Pons (tissue), 1 donor: ENCODE results near the gene AP2A1.
A peak's percentile ranks its signal among the peaks of the same experiment; 100 is the strongest.
"Not testable (repeated sequence)": the region's sequence is repeated elsewhere in the genome, so short reads cannot be mapped to it uniquely, and the experiment has no call there.

Experiments
- DNase-seq: peaks from one replicate; pipeline ENCODE4 v3.0.0-alpha.2; 2016; ENCODE audit warnings: low spot score

AP2A1 gene

DNA sequence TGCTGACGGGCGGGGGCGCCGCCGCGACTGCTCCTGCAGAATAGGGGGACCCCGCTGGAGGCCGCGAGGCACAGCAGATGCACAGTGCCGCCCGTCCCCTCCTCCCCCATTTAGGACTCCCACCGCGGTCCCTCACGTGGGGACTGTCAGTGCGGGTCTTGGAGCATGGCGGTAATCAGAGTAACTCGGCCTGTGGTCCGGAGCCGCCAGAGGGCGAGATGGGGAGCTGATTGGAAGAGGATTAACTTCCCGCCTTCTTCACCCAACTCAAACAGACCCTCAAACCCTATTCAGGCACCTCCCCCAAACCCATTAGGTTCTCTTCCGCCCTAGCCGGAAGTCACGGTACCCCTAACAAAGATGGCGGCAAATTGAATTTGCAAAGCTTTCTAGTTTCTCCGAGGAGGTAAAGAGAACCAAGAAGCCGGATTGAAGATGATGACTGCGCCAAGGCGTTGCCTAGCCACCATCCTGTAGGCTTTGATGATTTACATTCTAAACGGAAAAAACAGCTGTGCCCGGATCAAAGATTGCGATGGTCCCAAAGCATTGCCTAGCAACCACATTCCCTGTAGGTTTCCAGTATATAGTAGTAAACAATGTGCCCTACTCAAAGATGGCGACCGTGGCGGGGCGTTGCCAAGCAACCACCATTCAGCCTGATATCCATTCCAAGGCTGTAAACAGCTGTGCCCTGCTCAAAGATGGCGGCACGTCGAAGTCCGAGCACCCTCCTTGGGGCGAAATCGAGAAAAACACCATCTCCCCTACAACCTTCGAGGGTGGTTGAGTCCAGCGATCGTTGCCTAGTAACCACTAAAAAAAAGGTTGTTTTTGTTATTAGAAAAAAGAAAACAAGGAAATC is 46.4 kb downstream of the AP2A1 start, which contains the start of gene FUZ:
Gene FUZ (minus strand): TSS at position 296 of the 865 bp plus-strand sequence. CDS start 186 bp downstream, at position 110.
- DNase-seq: peak; percentile 99

DNA sequence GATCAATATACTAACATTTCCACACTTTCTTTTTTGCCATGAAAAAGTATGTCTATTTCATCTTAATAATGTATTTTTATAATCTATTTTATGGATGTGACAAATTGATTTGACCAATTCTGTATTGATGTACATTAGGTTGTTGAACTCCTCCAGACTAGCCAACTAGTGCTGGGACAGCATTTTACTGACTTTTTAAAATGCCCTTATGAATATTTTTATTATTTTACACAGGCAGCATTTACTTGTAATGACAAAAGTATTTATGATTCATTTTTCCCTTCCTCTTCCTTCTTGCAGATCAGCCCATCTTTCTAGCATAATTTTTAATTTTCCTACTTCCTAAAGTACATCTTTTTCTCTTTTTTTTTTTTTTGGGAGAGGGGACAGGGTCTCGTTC is 47.2 kb downstream of the AP2A1 start:
- DNase-seq: peak; percentile 35

DNA sequence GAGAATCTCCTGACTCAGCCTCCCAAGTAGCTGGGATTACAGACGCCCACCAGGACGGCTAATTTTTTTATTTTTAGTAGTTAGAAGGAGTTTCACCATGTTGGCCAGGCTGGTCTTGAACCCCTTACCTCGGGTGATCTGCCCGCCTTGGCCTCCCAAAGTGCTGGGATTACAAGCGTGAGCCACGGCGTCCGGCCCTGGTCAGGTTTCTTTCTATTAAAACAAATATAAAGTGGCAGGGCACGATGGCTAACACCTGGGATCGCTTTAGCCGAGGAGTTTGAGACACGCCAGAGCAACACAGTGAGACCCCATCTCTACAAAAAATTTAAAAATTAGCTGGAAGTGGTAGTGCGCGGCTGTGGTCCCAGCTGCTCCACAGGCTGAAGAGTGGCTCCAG is 49.8 kb downstream of the AP2A1 start:
- no peak for DNase-seq

DNA sequence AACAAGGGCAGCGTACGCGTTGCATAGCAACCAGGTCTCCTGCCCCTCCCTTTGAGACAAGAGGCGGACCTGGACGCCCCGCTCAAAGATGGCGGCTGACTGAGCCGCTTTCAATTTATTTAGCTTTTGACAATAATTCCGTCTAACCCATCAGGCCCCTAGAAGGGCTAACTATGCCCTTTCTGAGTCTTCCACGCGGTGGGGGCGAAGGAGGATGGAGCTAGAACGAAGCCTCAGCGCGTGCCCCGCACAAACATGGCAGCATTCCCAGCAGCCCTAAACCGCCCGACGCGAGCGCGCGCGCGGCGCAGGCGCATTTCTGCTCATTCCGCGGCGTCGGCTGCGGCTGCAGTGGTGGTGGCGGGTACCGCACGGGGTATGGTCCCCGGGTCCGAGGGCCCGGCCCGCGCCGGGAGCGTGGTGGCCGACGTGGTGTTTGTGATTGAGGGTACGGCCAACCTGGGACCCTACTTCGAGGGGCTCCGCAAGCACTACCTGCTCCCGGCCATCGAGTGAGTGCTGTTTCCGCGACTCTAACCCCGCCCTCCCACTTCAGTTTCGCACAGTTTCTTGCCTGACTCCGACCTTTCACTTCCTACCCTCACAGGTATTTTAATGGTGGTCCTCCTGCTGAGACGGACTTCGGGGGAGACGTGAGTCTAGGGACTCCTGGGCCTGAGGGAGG is 51.3 kb downstream of the AP2A1 start, which contains the start of gene MED25:
Gene MED25 (plus strand): TSS at position 326 of the 685 bp plus-strand sequence. CDS start 53 bp downstream, at position 379.
- peak; percentile 92 for DNase-seq

DNA sequence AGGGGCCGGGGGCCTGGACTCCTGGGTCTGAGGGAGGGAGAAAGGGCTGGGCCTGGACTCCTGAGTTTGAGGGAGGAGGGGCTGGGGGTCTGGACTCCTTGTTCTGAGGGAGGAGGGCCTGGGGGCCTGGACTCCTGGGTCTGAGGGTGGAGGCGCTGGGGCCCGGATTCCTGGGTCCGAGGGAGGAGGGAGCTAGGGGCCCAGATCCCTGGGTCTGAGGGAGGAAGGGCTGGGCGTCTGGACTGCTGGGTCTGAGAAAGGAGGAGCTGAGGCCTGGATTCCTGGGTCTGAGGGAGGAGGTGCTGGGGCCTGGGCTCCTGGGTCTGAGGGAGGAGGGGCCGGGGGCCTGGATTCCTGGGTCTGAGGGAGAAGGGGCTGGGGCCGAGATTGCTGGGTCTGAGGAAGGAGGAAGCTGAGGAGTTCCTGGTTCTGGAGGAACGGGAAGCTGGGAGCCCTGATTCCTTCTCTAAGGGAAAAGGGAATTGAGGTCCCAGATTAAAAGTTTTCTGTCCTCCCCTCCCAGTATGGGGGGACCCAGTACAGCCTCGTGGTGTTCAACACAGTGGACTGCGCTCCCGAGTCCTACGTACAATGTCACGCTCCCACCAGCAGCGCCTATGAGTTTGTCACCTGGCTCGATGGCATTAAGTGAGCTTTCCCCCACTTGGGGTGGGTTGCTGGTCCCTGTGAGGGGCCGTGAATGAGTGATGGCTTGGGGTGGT is 52.0 kb downstream of the AP2A1 start:
- DNase-seq: no peak

DNA sequence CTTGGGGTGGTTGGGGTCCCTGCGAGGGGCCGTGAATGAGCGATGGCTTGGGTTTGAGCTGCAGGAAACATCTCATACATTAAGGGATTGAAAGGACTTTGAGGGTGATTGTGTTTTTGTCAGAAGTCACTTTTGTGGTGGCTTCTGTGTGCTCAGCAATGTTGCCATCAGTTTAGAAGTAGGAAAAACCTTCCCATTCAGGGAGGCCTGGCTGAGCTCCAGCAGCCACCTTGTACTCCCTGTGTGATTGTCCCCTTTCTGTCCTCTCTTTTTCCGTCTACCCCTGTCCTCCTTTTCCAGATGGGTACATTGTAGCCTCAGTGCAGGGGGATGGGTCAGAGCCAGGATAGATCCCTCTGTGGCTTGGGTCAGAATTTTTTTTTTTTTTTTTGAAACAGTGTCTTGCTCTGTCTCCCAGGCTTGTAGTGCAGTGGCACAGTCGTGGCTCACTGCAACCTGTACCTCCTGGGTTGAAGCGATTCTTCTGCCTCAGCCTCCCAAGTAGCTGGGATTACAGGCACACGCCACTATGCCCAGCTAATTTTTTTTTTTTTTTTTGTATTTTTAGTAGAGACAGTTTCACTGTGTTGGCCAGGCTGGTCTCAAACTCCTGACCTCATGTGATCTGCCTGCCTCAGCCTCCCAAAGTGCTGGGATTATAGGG is 52.8 kb downstream of the AP2A1 start:
- not testable (repeated sequence) for DNase-seq

DNA sequence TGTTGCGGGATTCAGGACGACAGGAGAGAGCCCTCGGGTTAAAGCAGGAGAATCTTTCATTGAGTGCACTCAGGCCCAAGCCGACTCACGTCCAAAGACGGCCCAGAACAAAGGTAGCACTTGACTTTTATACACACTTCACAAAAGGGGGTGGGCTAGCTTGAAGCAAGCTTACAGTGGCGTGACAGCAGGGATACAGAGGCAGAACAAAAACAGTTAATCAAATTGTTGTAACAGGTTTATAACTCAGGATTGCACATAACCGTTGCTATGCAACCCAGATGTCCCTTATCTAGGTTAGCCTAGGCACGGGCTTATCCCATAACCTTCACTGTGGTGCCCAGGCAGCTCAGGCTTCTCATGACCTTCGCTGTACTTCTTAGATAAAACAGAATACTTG is 53.3 kb downstream of the AP2A1 start:
- no peak for DNase-seq

DNA sequence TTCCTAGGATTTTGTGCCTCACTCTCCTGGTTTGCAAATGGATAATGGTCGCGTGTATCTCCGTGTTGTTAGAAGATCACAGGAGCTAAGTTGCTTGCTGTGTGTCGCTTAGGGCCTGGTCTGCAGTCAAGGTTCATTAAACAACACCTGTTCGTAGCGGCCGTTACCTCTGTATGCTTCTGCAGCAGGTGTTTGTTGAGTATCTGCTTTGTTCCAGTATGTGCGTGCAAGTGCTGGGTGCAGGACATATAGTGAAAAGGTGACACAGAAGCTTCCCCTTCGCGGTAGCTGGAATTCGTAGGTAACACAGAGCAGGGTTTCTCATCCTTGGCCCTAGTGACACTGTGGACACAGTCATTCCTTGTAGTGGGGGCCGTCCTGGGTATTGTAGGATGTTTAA is 56.7 kb downstream of the AP2A1 start:
- no peak for DNase-seq

DNA sequence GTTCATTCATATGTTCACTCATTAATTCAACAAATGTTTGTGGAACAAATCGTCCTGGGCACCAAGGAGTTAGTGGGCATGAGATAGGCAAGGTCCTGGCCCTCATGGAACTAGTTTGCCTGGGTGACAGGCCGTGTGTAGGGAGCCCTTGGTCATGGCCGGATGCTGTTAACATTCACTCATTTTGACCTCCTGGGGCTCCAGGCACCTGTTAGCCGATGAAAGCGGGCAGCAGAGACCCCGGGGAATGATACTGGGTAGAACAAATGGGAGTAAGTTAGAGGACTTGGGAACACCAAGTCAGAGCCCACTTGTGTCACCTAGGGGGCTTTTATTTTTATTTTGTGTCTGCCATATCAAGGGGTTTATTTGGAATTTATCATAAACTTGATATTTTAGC is 57.9 kb downstream of the AP2A1 start:
- no peak for DNase-seq

DNA sequence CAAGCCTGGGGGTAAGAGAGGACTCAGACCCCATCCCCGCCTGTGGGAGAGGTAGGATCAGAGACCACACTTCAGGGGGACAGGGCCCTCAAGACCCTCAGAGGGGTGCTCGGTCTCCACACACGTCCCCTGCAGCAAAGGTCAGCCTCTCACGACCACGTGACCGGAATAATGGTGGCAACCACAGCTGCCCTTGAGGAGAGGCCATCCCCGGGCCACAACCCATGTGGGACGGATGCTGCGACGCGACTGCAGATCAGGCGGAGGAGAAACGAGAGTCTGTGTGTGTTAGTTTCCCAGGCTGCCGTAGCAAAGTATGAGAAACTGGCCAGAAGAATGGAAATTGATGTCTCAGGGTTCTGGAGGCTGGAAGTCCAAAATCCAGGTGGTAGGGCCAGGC is 60.2 kb downstream of the AP2A1 start:
- no peak for DNase-seq

DNA sequence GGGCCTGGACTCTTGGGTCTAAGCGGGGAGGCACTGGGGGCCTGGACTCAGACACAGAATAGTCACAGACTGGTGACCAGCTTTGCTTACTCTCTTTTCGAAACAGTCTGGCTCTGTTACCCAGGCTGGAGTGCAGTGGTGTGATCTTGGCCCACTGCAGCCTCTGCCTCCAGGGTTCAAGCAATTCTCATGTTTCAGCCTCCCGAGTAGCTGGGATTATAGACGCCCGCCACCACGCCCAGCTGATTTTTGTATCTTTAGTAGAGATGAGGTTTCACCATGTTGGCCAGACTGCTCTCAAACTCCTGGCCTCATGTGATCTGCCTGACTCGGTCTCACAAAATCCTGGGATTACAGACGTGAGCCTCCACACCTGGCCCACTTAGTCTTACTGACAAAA is 62.4 kb downstream of the AP2A1 start:
- no peak for DNase-seq

DNA sequence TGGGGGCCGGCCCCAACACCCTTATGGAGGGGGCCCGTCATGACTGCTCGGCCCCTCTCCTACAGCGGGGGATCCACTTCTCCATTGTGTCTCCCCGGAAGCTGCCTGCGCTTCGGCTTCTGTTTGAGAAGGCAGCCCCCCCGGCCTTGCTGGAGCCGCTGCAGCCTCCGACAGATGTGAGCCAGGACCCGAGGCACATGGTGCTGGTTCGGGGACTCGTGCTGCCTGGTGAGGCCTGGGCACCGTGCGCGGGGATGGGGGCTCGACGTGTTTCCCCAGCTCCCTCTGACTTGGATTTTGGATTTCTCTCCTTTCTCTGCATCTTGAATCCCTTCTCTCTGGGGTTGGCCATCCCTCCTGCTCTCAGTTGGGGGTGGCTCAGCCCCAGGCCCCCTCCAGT is 62.9 kb downstream of the AP2A1 start:
- no peak for DNase-seq

DNA sequence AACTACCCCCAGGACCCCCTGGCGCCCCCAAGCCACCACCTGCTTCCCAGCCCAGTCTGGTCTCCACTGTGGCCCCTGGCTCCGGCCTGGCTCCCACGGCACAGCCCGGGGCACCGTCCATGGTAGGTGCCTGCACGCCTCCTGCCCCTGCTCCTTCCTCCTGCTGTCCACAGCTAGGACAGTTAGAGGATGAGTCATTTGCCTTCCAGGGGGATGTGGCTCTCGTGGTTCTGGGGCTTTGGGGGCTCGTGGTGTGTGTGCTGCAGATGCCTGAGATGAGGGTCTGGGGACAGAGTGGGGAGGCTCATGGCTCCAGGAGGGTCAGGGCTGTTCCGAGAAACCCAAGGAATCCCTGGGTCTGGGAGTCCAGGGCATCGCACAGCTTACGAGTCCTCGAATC is 64.0 kb downstream of the AP2A1 start:
- no peak for DNase-seq

DNA sequence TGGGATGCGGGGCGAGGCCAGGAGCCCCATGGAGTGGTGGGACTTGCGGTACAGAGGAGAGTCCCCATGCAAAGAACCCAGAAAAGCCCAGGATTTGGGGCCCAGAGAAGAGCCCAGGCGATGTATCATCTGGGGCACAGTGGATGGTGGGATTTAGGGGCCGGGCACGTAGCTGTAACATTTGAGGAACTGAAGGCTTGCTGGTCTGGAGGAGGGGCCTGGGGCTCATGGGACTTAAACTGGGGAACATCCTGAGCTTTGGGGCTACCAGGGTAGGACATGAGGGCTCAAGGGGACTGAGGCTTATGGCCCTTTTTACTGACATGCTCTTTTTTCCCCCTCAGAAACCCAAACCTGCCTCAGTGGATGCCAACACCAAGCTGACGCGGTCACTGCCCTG is 64.8 kb downstream of the AP2A1 start:
- DNase-seq: no peak

DNA sequence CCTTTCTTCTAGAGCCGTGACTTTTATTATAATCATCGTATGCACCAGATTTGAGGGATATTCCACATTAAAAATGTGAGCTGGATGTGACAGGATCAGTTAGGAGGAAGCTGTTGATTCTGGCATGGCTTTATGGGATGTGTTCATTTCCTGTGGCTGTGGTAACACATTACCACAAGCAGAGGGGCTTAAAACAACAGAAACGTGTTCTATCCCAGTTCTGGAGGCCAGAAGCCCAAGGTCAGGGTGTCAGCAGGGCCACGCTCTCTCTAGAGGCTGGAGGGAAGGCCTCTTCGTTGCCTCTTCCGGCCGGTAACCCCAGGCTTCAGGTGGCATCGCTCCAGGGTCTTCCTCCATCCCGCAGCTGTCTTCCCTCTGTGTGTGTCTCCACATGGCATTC is 65.8 kb downstream of the AP2A1 start:
- no peak for DNase-seq

DNA sequence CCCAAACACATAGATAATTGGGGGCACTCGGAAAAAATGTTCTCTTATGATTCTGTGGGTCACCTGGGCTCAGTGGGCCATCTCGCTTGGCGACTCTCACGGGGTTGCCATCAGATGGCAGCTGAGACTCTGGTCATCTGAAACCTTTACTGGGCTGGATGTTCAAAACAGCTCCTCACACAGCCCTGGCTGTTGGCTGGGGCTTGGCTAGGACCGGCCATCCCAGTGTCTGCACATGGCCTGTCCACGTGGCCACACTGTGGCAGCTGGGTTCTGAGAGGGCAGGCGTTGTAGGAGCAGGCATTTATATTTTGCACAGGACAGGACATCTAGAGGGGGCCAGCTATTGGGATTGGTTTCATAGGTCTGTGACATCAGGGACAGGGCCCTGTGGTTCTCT is 66.8 kb downstream of the AP2A1 start:
- DNase-seq: no peak

DNA sequence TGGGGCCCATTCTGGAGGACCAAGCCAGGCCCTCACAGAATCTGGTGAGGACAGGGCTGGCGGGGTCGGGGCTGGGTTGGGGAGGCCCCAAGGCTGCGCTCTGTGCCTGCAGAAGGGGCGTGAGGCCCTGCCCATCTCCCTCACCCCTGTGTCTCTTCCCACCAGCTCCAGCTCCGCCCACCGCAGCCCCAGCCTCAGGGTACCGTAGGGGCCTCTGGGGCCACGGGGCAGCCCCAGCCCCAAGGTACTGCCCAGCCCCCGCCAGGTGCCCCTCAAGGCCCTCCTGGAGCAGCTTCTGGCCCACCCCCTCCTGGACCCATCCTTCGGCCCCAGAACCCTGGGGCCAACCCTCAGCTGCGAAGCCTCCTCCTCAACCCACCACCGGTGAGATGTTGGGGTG is 68.8 kb downstream of the AP2A1 start:
- no peak for DNase-seq

DNA sequence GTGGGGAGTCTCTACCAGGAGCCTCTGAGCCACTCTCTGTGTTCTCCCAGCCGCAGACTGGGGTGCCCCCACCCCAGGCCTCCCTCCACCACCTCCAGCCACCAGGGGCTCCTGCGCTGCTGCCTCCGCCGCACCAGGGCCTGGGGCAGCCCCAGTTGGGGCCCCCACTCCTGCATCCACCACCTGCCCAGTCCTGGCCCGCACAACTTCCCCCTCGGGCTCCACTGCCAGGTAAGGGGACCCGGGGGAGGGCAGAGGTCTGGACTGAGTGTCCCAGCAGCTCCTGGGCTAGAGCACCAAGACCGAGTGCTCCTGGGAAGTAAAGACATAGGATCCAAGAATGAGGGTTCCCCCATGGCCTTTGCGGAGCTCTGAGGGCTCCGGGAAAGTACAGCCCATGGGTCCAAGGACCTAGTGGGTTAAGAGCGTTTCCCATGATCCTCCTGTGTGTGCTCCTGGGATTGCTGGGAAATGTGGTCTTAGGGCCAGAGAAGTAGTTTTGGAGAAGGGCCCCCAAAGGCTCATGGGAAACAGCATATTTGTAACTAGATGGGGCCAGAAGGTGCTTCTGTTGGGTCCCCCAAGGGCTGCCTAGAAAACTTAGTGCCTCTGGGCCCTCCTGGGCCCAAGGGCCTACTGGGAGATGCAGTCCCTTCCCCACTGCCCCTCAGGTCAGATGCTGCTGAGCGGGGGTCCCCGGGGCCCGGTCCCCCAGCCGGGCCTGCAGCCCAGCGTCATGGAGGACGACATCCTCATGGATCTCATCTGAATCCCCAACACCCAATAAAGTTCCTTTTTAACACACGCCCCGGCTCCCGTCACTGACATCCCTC is 69.6 kb downstream of the AP2A1 start:
- DNase-seq: no peak

DNA sequence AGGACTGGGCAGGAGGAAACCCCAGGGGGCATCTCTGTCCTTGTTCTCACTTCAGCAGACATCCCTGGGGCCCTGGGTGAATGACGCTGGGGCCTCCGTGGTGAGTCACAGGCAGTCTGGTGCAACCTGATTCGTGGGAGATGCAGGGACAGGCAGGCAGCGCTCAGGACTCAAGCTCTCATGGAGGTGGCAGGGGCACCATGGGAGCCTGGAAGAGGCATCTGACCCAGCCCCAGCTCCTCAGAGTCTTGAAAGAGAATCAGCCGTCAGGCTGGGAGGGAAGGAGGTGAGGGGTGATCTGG is 70.2 kb downstream of the AP2A1 start:
- DNase-seq: no peak

DNA sequence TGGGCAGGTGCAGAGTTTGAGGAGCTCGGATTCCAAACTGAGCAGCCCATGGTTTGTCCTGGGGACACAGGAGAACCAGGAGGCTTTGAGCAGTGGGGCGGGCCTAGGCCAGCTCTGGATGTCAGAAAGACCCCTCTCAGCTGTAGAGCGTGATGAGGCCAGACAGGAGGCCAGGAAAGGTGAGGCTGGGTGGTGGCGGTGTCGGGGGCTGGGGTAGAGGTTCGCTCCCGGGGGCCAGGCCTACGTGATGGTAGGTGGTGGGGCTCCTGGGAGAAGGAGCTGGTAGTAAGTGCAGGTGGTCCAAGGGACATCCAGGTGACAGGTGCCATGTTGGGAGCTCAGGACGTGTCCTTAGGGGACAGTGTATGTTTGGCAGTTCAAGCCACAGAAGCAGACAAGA is 70.6 kb downstream of the AP2A1 start:
- no peak for DNase-seq

DNA sequence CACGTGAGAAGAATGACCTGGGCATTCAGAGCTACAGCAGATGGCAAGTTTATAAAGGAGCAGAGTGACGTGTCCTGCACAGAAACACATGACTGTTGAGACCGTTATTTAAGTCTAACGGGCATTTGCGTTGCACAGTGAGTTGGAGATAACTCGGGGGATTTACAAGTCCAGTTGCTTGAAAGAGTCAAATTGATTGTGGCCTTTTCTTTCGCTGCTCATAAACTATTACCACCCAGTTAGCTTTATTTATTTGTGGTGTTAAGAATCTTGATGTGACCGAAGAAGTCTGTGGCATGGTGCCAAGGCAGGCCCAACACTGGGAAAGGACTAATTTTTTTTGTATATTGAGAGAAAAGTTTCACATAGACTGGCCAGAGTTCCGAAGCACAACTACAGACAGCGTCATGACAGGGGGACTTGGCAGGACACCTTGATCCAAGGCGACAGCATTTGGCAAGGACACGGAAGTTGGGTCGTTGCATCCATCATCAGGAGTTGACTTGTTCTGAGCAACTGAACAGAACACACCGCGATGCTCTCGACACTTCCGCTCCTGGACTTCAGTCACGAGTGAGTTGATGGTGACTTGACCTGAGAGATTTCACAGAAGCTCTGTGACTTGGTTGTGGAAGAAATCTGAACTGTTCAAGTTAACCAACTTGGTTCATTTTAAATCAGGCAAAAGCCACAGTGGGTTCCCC is 72.2 kb downstream of the AP2A1 start:
- DNase-seq: no peak
